Adrenal gland (tissue), 5 donors: ENCODE measurements around the gene CLDN15.
"Not testable (repeated sequence)": the region's sequence is repeated elsewhere in the genome, so short reads cannot be mapped to it uniquely, and the experiment has no call there.

Experiments used
- POLR2A ChIP-seq, 2 donors: fragments of 450-650 bp; IDR thresholded peaks; one replicate each; pipeline ENCODE4 v1.6.1; 2017; ENCODE audit warnings: antibody characterized with exemption in 2 of 2, mild to moderate bottlenecking in 2 of 2, moderate library complexity in 1 of 2
- TF ChIP-seq, protein P1 (sequence below), 6 experiments: fragments of 450-650 bp in 4 of 6; fragments of 200-600 bp in 2 of 6; sonication (generic) in 1 of 6; IDR thresholded peaks; 1 replicate in 5 of 6; 2 replicates in 1 of 6; pipeline versions ENCODE4 v1.5.1 to v1.8.0; 2016 to 2021; ENCODE audit warnings: antibody characterized with exemption in 6 of 6, mild to moderate bottlenecking in 2 of 6, moderate library complexity in 1 of 6
- donor health status: DM: no; HTN: no; CAD: no.

DNA sequence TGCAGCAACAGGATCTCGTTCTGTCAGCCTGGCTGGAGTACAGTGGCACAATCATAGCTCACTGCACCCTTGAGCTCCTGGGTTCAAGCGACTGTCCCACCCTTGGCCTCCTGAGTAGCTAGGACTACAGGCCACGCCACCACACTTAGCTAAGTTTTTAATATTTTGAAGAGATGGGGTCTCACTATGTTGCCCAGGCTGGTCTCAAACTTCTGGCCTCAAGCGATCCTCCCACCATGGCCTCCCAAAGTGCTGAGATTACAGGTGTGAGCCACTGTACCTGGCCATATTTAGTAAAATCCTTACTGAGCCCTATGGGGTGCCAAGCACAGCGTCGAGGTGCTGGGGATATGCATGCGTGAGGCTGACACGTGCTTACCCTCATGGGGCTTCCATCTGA, 43.3 kb upstream of the CLDN15 start:
- TF ChIP-seq, protein P1, sequence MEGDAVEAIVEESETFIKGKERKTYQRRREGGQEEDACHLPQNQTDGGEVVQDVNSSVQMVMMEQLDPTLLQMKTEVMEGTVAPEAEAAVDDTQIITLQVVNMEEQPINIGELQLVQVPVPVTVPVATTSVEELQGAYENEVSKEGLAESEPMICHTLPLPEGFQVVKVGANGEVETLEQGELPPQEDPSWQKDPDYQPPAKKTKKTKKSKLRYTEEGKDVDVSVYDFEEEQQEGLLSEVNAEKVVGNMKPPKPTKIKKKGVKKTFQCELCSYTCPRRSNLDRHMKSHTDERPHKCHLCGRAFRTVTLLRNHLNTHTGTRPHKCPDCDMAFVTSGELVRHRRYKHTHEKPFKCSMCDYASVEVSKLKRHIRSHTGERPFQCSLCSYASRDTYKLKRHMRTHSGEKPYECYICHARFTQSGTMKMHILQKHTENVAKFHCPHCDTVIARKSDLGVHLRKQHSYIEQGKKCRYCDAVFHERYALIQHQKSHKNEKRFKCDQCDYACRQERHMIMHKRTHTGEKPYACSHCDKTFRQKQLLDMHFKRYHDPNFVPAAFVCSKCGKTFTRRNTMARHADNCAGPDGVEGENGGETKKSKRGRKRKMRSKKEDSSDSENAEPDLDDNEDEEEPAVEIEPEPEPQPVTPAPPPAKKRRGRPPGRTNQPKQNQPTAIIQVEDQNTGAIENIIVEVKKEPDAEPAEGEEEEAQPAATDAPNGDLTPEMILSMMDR (IDR thresholded peaks at IDR 0.05): not testable (repeated sequence)
- TF ChIP-seq POLR2A (IDR thresholded peaks at IDR 0.05): not testable (repeated sequence)
